H9 (cell line): ENCODE measurements around the gene RAC2. TPM values are rescaled to one million over a fixed set of nuclear protein-coding genes. Genes with fewer than 3 reads are reported as not detected.
A peak's percentile ranks its signal among the peaks of the same experiment; 100 is the strongest.

Experiments used
- DNase-seq: peaks from one replicate; pipeline ENCODE4 v3.0.0-alpha.2; 2017
- H2AFZ ChIP-seq: one replicate; pipeline ENCODE4 v1.6.1; 2013; ENCODE audit warnings: mild to moderate bottlenecking, low read length, control low read depth, moderate library complexity
- H2AK5ac ChIP-seq: 2 replicates; pipeline ENCODE4 v1.6.1; 2013; ENCODE audit warnings: low read length, control low read depth, mixed read lengths; ENCODE audit not compliant: insufficient read length
- H2BK120ac ChIP-seq: one replicate; pipeline ENCODE4 v1.6.1; 2013; ENCODE audit warnings: low read depth, mild to moderate bottlenecking, low read length, control low read depth, inconsistent platforms; ENCODE audit not compliant: poor library complexity, severe bottlenecking
- H2BK12ac ChIP-seq: 2 replicates; pipeline ENCODE4 v1.6.1; 2013; ENCODE audit warnings: low read length, control low read depth, mixed read lengths, low read depth; ENCODE audit not compliant: insufficient read length
- H2BK15ac ChIP-seq: 2 replicates; pipeline ENCODE4 v1.6.1; 2013; ENCODE audit warnings: low read depth, low read length, control low read depth
- H2BK20ac ChIP-seq: one replicate; pipeline ENCODE4 v1.6.1; 2013; ENCODE audit warnings: low read depth, mild to moderate bottlenecking, low read length, control low read depth, inconsistent platforms; ENCODE audit not compliant: poor library complexity, severe bottlenecking
- H2BK5ac ChIP-seq: 2 replicates; pipeline ENCODE4 v1.6.1; 2013; ENCODE audit warnings: low read length, control low read depth, mixed read lengths; ENCODE audit not compliant: insufficient read length
- H3K14ac ChIP-seq: 2 replicates; pipeline ENCODE4 v1.6.1; 2013; ENCODE audit warnings: low read length, control low read depth; ENCODE audit not compliant: insufficient read depth
- H3K18ac ChIP-seq: 2 replicates; pipeline ENCODE4 v1.6.1; 2013; ENCODE audit warnings: low read depth, mild to moderate bottlenecking, mixed read lengths, low read length, control low read depth; ENCODE audit not compliant: insufficient read length
- H3K23ac ChIP-seq: 2 replicates; pipeline ENCODE4 v1.6.1; 2013; ENCODE audit warnings: low read length, control low read depth, mixed read lengths, low read depth; ENCODE audit not compliant: insufficient read length
- H3K23me2 ChIP-seq: 2 replicates; pipeline ENCODE4 v1.6.1; 2013; ENCODE audit warnings: low read depth, mild to moderate bottlenecking, mixed read lengths, low read length, control low read depth; ENCODE audit not compliant: insufficient read length, poor library complexity, severe bottlenecking
- H3K27ac ChIP-seq: 2 replicates; pipeline ENCODE4 v1.5.1; 2013; ENCODE audit warnings: low read length, control low read depth, mixed read lengths, low read depth; ENCODE audit not compliant: insufficient read length
- H3K27me3 ChIP-seq: 2 replicates; pipeline ENCODE4 v1.6.1; 2013; ENCODE audit warnings: low read length, control low read depth, inconsistent platforms; ENCODE audit not compliant: insufficient read depth
- H3K4ac ChIP-seq: 2 replicates; pipeline ENCODE4 v1.6.1; 2013; ENCODE audit warnings: low read depth, mild to moderate bottlenecking, control low read depth, inconsistent platforms, low read length, moderate library complexity
- H3K4me1 ChIP-seq: 2 replicates; pipeline ENCODE4 v1.6.1; 2013; ENCODE audit warnings: low read length, control low read depth, inconsistent platforms; ENCODE audit not compliant: insufficient read depth
- H3K4me2 ChIP-seq: 2 replicates; pipeline ENCODE4 v1.6.1; 2013; ENCODE audit warnings: low read length, control low read depth, mixed read lengths; ENCODE audit not compliant: insufficient read length, insufficient read depth
- H3K56ac ChIP-seq: 2 replicates; pipeline ENCODE4 v1.6.1; 2013; ENCODE audit warnings: low read depth, mild to moderate bottlenecking, mixed read lengths, low read length, control low read depth; ENCODE audit not compliant: insufficient read length
- H3K79me1 ChIP-seq: 2 replicates; pipeline ENCODE4 v1.6.1; 2013; ENCODE audit warnings: low read depth, mild to moderate bottlenecking, moderate library complexity, low read length, control low read depth, inconsistent platforms; ENCODE audit not compliant: insufficient read depth, poor library complexity, severe bottlenecking
- H3K79me2 ChIP-seq: 2 replicates; pipeline ENCODE4 v1.6.1; 2013; ENCODE audit warnings: low read length, control low read depth, inconsistent platforms; ENCODE audit not compliant: insufficient read depth
- H3K9ac ChIP-seq: 2 replicates; pipeline ENCODE4 v1.6.1; 2013; ENCODE audit warnings: low read length, control low read depth, mixed read lengths; ENCODE audit not compliant: insufficient read length; ENCODE audit errors: extremely low read depth
- H3K9me3 ChIP-seq: one replicate; pipeline ENCODE4 v1.6.1; 2013; ENCODE audit warnings: low read depth, low read length, inconsistent platforms; ENCODE audit not compliant: control insufficient read depth
- H3T11ph ChIP-seq: one replicate; pipeline ENCODE4 v1.6.1; 2013; ENCODE audit warnings: mild to moderate bottlenecking, low read length, control low read depth, inconsistent platforms
- H4K20me1 ChIP-seq: one replicate; pipeline ENCODE4 v1.6.1; 2013; ENCODE audit not compliant: control insufficient read depth, insufficient read length, insufficient read depth
- H4K5ac ChIP-seq: 2 replicates; pipeline ENCODE4 v1.6.1; 2013; ENCODE audit warnings: low read depth, mild to moderate bottlenecking, mixed read lengths, low read length, control low read depth; ENCODE audit not compliant: insufficient read length
- H4K8ac ChIP-seq: replicated peaks from 2 replicates; pipeline ENCODE4 v1.6.1; 2013; ENCODE audit warnings: low read length, control low read depth, mixed read lengths, low read depth; ENCODE audit not compliant: insufficient read length
- H4K91ac ChIP-seq: 2 replicates; pipeline ENCODE4 v1.6.1; 2013; ENCODE audit warnings: low read depth, mild to moderate bottlenecking, moderate library complexity, mixed read lengths, low read length, control low read depth; ENCODE audit not compliant: insufficient read length
- H3K27ac Mint-ChIP-seq, 3 experiments: 2 replicates in 2 of 3; 3 replicates in 1 of 3; pipeline ENCODE4 v1.8.0; 2020 to 2021; ENCODE audit warnings: mixed read lengths in 3 of 3, mild to moderate bottlenecking in 1 of 3, moderate library complexity in 1 of 3
- H3K27me3 Mint-ChIP-seq: 2 replicates; pipeline ENCODE4 v1.8.0; 2021; ENCODE audit warnings: low read depth, mild to moderate bottlenecking, moderate library complexity, mixed read lengths
- H3K36me3 Mint-ChIP-seq, 3 experiments: 2 replicates in 2 of 3; 3 replicates in 1 of 3; pipeline ENCODE4 v1.8.0; 2020 to 2021; ENCODE audit warnings: low read depth in 3 of 3, mixed read lengths in 3 of 3; ENCODE audit not compliant: insufficient read depth in 1 of 3
- H3K4me1 Mint-ChIP-seq, 2 experiments: 2 replicates each; pipeline ENCODE4 v1.8.0; 2020; ENCODE audit warnings: mixed read lengths in 2 of 2
- H3K4me3 Mint-ChIP-seq, 2 experiments: 2 replicates in 1 of 2; 3 replicates in 1 of 2; pipeline ENCODE4 v1.8.0; 2020 to 2021; ENCODE audit warnings: mild to moderate bottlenecking in 2 of 2, mixed read lengths in 2 of 2, moderate library complexity in 1 of 2
- H3K9me3 Mint-ChIP-seq, 2 experiments: 2 replicates in 1 of 2; 3 replicates in 1 of 2; pipeline ENCODE4 v1.8.0; 2020; ENCODE audit warnings: mild to moderate bottlenecking in 2 of 2, mixed read lengths in 2 of 2, moderate library complexity in 1 of 2
- CTCF ChIP-seq: fragments of 200-600 bp; sonication (generic); conservative IDR thresholded peaks from 3 replicates; pipeline ENCODE4 v1.8.0; 2021; ENCODE audit warnings: antibody characterized with exemption, mild to moderate bottlenecking
- WGBS: extraction: QIAGEN DNeasy Blood & Tissue Kit; methylation state at CpG from one replicate; pipeline ENCODE4 v1.1.7; 2013; ENCODE audit warnings: missing lambda C conversion rate, low lambda C conversion rate, mixed read lengths; ENCODE audit not compliant: insufficient read length; ENCODE audit errors: extremely low coverage; 5-methylcytosine and 5-hydroxymethylcytosine counted together
- total RNA-seq: library from RNA; stranded (reverse); gene quantifications from 2 replicates; pipeline ENCODE4 v1.2.1, GENCODE V29; 2021

The RAC2 gene
- total RNA-seq, 1 experiment from 2014 or later, result 2.8 TPM

GRCh38 chr22:37225481-37225880 lies 18.6 kb downstream of the RAC2 start:
- peaks cover 30% of the 10 kb centered on the region for H3K27me3 Mint-ChIP-seq
- no peak overlapping the region for H2BK12ac ChIP-seq
- no peaks in the 10 kb centered on the region for H3K4me1 ChIP-seq
- no peak overlapping the region for H2BK15ac ChIP-seq
- TF ChIP-seq CTCF, result peak; percentile 31; the same call in 2 of the 3 replicates
- H2BK20ac ChIP-seq, result no peak overlapping the region
- H3K9me3 ChIP-seq, result no peaks in the 10 kb centered on the region
- no peaks in the 10 kb centered on the region; a peak in 1 of 7 replicates for H3K36me3 Mint-ChIP-seq
- no peak overlapping the region for H2BK5ac ChIP-seq
- no peak overlapping the region for H3K27ac ChIP-seq
- no peak overlapping the region for H3K4me2 ChIP-seq
- no peak overlapping the region for H3K18ac ChIP-seq
- peak overlapping the region in 1 of 3 experiments; percentile 28; a peak in 2 of 7 replicates for H3K27ac Mint-ChIP-seq
- no peaks in the 10 kb centered on the region for H3K79me2 ChIP-seq
- H3K4me3 Mint-ChIP-seq, result no peak overlapping the region
- H2AK5ac ChIP-seq, result no peak overlapping the region
- H3K14ac ChIP-seq, result no peak overlapping the region
- no peaks in the 10 kb centered on the region for H3K9me3 Mint-ChIP-seq
- no peak overlapping the region for H3K56ac ChIP-seq
- DNase-seq, result no peak
- H4K5ac ChIP-seq, result no peak overlapping the region
- WGBS, result no CpG with 5 or more reads among the region's 8 CpGs
- no peak overlapping the region for H3T11ph ChIP-seq
- H4K20me1 ChIP-seq, result no peaks in the 10 kb centered on the region
- no peaks in the 10 kb centered on the region for H3K27me3 ChIP-seq
- H2BK120ac ChIP-seq, result no peak overlapping the region
- no peaks in the 10 kb centered on the region for H3K79me1 ChIP-seq
- H4K91ac ChIP-seq, result no peak overlapping the region
- H3K23ac ChIP-seq, result no peak overlapping the region
- H4K8ac ChIP-seq, result no peak overlapping the region
- no peaks in the 10 kb centered on the region for H3K23me2 ChIP-seq
- H3K9ac ChIP-seq, result no peak overlapping the region
- no peak overlapping the region for H3K4ac ChIP-seq
- H2AFZ ChIP-seq, result no peak overlapping the region
- peaks cover 8 to 11% of the 10 kb centered on the region in 2 experiments for H3K4me1 Mint-ChIP-seq
